ENCODE data around the gene LALBA.
"Not testable (repeated sequence)": the region's sequence is repeated elsewhere in the genome, so short reads cannot be mapped to it uniquely, and the experiment has no call there.

LALBA gene

GRCh38 chr12:48536602-48537001, 33.2 kb downstream of the LALBA start:
- no peak overlapping the region for H3K4me3 ChIP-seq
- no peak overlapping the region for H3K27ac ChIP-seq
- TF ChIP-seq Cebpa-rat (IDR thresholded peaks at IDR 0.05) = no peak
- 0 out of 2 replicates have a peak, but pooled peaks cover 3% of the 10 kb centered on the region for H3K9me3 ChIP-seq
- no peaks in the 10 kb centered on the region for H3K4me1 ChIP-seq
- no peaks in the 10 kb centered on the region for H3K27me3 ChIP-seq
- no peaks in the 10 kb centered on the region for H4K20me1 ChIP-seq
- H3K4me2 ChIP-seq = no peak overlapping the region
- no peaks in the 10 kb centered on the region for H3K36me3 ChIP-seq
- H3K9ac ChIP-seq = no peak overlapping the region

DNA sequence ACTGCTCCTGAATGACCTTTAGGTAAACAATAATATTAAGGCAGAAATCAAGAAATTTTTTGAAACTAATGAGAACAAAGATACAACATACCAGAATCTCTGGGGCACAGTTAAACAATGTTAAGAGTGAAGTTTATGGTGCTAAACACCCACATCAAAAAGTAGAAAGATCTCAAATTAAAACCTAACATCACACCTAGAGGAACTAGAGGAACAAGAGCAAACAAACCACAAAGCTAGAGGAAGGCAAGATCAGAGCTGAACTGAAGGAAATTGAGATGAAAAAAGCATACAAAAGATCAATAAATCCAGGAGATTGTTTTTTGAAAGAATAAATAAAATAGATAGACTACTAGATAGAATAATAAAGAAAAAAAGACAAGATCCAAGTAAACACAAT, 37.2 kb downstream of the LALBA start:
- H4K20me1 ChIP-seq = no peaks in the 10 kb centered on the region
- no peaks in the 10 kb centered on the region for H3K4me1 ChIP-seq
- H3K9ac ChIP-seq = no peak overlapping the region
- H3K27me3 ChIP-seq = no peaks in the 10 kb centered on the region
- no peaks in the 10 kb centered on the region for H3K36me3 ChIP-seq
- 0 out of 2 replicates have a peak, but pooled peaks cover 3% of the 10 kb centered on the region for H3K9me3 ChIP-seq
- H3K4me2 ChIP-seq = no peak overlapping the region
- no peak overlapping the region for H3K4me3 ChIP-seq
- no peak overlapping the region for H3K27ac ChIP-seq
- no peak for TF ChIP-seq Cebpa-rat (IDR thresholded peaks at IDR 0.05)

- no peaks in the 10 kb centered on the region for H3K27me3 ChIP-seq
- no peaks in the 10 kb centered on the region for H3K9me3 ChIP-seq
- no peak overlapping the region for H3K4me2 ChIP-seq
- no peak overlapping the region for H3K4me3 ChIP-seq
- H3K4me1 ChIP-seq = no peaks in the 10 kb centered on the region
- no peaks in the 10 kb centered on the region for H3K36me3 ChIP-seq
- no peaks in the 10 kb centered on the region for H4K20me1 ChIP-seq
- H3K27ac ChIP-seq = no peak overlapping the region
- no peak for TF ChIP-seq Cebpa-rat (IDR thresholded peaks at IDR 0.05)
- no peak overlapping the region for H3K9ac ChIP-seq
Measured at GRCh38 chr12:48527891-48528670, 41.8 kb downstream of the LALBA start.

GRCh38 chr12:48525332-48525731, 44.5 kb downstream of the LALBA start, which contains the start of gene OR8S1:
OR8S1 (plus strand) TSS chr12:48525632; CDS start chr12:48525632, 0 bp downstream.
- Histone ChIP-seq H3K4me1 (no peaks in the 10 kb centered on the region), H3K27me3 (no peaks in the 10 kb centered on the region), H3K9ac (no peak within 1 kb of the TSS), H3K4me3 (no peak within 1 kb of the TSS), H3K9me3 (no peaks in the 10 kb centered on the region), H4K20me1 (no peaks in the 10 kb centered on the region), H3K36me3 (no peaks in the 10 kb centered on the region), H3K27ac (no peak within 1 kb of the TSS), H3K4me2 (no peak within 1 kb of the TSS)
- TF ChIP-seq Cebpa-rat (IDR thresholded peaks at IDR 0.05) = no peak

DNA sequence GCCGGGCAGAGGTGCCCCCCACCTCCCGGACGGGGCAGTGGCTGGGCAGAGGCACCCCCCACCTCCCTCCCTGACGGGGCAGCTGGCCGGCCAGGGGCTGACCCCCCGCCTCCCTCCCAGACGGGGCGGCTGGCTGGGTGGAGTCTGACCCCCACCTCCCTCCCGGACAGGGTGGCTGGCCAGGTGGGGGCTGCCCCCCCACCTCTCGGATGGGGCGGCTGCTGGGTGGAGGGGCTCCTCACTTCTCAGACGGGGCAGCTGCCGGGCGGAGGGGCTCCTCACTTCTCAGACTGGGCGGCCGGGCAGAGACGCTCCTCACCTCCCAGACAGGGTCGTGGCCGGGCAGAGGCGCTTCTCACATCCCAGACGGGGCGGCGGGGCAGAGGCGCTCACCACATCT, 49.5 kb downstream of the LALBA start:
- not testable (repeated sequence) for H3K27ac ChIP-seq, H3K27me3 ChIP-seq, H3K9me3 ChIP-seq, H3K4me2 ChIP-seq, H3K9ac ChIP-seq, H3K4me3 ChIP-seq, H3K36me3 ChIP-seq, H3K4me1 ChIP-seq, H4K20me1 ChIP-seq
